OCI-LY3 (cell line): ENCODE results near the gene STX1B.
A peak's percentile ranks its signal among the peaks of the same experiment; 100 is the strongest.

Experiments used
- H2AFZ ChIP-seq: fragments of 200-600, 300-600 bp; shearing (Covaris generic); 2 replicates; pipeline ENCODE4 v1.6.0; 2014; ENCODE audit warnings: antibody characterized with exemption, low read depth, low read length
- H3K27ac ChIP-seq: fragments of 200-600, 300-600 bp; sonication (generic); 2 replicates; pipeline ENCODE4 v1.5.1; 2014; ENCODE audit warnings: mild to moderate bottlenecking, low read length, moderate library complexity, mixed read lengths
- H3K27me3 ChIP-seq: fragments of 200-600, 300-600 bp; sonication (generic); 2 replicates; pipeline ENCODE4 v1.6.1; 2014; ENCODE audit warnings: low read depth, low read length, mixed read lengths
- H3K36me3 ChIP-seq: fragments of 200-600, 300-600 bp; sonication (generic); replicated peaks from 2 replicates; pipeline ENCODE3; 2014; ENCODE audit warnings: low read depth, low read length, mixed read lengths
- H3K4me1 ChIP-seq: fragments of 300-600, 200-600 bp; sonication (generic); 2 replicates; pipeline ENCODE4 v1.6.1; 2014; ENCODE audit warnings: low read length, mixed read lengths
- H3K4me2 ChIP-seq: fragments of 200-600, 300-600 bp; sonication (generic); 2 replicates; pipeline ENCODE4 v1.6.1; 2014; ENCODE audit warnings: low read length, mixed read lengths
- H3K4me3 ChIP-seq: fragments of 300-600, 200-600 bp; sonication (generic); 2 replicates; pipeline ENCODE4 v1.5.1; 2014; ENCODE audit warnings: antibody characterized with exemption, mild to moderate bottlenecking, low read length, moderate library complexity
- H3K79me2 ChIP-seq: fragments of 300-600, 200-600 bp; shearing (Covaris generic); 2 replicates; pipeline ENCODE4 v1.6.1; 2014; ENCODE audit warnings: mild to moderate bottlenecking, low read length, mixed read lengths
- H3K9ac ChIP-seq: fragments of 300-600, 200-600 bp; shearing (Covaris generic); 2 replicates; pipeline ENCODE4 v1.6.0; 2014; ENCODE audit warnings: mild to moderate bottlenecking, low read length, moderate library complexity
- H3K9me3 ChIP-seq: fragments of 200-600, 300-600 bp; shearing (Covaris generic); 2 replicates; pipeline ENCODE4 v1.6.1; 2014; ENCODE audit warnings: low read length, mixed read lengths; ENCODE audit not compliant: insufficient read depth
- H4K20me1 ChIP-seq: fragments of 200-600, 300-600 bp; sonication (generic); 2 replicates; pipeline ENCODE4 v1.6.1; 2016; ENCODE audit warnings: low read length, mixed read lengths; ENCODE audit not compliant: insufficient read depth
- EZH2phosphoT487 ChIP-seq: fragments of 200-600 bp; shearing (Covaris generic); IDR thresholded peaks from 2 replicates; pipeline ENCODE4 v1.6.1; 2018; ENCODE audit warnings: antibody characterized with exemption, mixed run types, low read depth
- TF ChIP-seq, protein P1 (sequence below): fragments of 200-600, 300-600 bp; sonication (generic); IDR thresholded peaks from 2 replicates; pipeline ENCODE4 v1.5.1; 2014; ENCODE audit warnings: antibody characterized with exemption, low read length, low read depth

The STX1B gene

DNA sequence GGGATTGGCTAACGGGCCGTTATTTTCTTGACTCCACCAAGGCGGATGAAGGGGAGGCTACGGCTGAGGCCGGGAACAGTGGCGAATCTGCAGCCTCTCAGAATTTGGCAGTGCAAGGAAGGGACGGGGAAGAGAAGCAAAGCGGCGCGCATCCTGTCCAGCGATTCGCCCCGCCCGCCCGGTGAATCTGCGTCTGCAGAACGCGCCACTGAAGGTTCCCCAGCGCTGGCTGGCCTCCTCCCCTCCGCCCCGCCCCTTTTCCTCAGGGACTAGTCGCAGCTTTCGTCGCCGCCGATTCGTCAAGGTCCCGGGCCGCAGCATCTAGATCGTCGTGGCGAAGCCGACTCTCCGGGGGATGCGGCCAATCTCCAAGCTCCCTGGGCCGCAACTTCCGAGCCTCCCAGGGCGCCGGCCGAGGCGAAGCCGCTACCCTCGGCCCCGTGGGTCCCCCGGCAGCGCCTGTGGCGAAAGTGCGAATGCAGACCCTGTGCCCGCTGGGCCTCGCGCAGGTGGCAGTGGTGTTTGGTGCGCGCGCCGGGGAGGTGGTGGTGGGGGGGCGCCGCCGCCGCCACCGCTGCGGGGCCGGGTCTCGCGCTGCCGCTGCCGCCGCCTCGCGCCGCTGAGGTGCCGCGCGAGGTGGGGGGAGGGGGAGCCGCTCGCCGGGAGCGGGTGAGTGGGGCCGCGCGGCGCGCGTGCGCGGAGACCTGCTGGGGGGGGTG lies 52.8 kb downstream of the STX1B start, which contains the start of gene SETD1A:
Gene SETD1A, plus strand, starts transcription at position 299 of the 719 bp plus-strand sequence. CDS start 978 bp downstream, outside the sequence.
- peak within 1 kb of the TSS; percentile 99 for H3K4me2 ChIP-seq
- TF ChIP-seq, protein P1, sequence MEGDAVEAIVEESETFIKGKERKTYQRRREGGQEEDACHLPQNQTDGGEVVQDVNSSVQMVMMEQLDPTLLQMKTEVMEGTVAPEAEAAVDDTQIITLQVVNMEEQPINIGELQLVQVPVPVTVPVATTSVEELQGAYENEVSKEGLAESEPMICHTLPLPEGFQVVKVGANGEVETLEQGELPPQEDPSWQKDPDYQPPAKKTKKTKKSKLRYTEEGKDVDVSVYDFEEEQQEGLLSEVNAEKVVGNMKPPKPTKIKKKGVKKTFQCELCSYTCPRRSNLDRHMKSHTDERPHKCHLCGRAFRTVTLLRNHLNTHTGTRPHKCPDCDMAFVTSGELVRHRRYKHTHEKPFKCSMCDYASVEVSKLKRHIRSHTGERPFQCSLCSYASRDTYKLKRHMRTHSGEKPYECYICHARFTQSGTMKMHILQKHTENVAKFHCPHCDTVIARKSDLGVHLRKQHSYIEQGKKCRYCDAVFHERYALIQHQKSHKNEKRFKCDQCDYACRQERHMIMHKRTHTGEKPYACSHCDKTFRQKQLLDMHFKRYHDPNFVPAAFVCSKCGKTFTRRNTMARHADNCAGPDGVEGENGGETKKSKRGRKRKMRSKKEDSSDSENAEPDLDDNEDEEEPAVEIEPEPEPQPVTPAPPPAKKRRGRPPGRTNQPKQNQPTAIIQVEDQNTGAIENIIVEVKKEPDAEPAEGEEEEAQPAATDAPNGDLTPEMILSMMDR, result no peak
- no peak for TF ChIP-seq EZH2phosphoT487
- H3K36me3 ChIP-seq, result peaks cover 25% of the 10 kb centered on the region
- no peaks in the 10 kb centered on the region for H3K27me3 ChIP-seq
- H3K79me2 ChIP-seq, result peaks cover 28% of the 10 kb centered on the region
- peak within 1 kb of the TSS; percentile 92 for H3K27ac ChIP-seq
- peaks cover 16% of the 10 kb centered on the region for H3K4me1 ChIP-seq
- peak within 1 kb of the TSS; percentile 100 for H2AFZ ChIP-seq
- H3K4me3 ChIP-seq, result peak within 1 kb of the TSS; percentile 96
- H4K20me1 ChIP-seq, result peaks cover 7% of the 10 kb centered on the region; the same call in 1 of the 2 replicates
- peak within 1 kb of the TSS; percentile 100 for H3K9ac ChIP-seq
- no peaks in the 10 kb centered on the region for H3K9me3 ChIP-seq

DNA sequence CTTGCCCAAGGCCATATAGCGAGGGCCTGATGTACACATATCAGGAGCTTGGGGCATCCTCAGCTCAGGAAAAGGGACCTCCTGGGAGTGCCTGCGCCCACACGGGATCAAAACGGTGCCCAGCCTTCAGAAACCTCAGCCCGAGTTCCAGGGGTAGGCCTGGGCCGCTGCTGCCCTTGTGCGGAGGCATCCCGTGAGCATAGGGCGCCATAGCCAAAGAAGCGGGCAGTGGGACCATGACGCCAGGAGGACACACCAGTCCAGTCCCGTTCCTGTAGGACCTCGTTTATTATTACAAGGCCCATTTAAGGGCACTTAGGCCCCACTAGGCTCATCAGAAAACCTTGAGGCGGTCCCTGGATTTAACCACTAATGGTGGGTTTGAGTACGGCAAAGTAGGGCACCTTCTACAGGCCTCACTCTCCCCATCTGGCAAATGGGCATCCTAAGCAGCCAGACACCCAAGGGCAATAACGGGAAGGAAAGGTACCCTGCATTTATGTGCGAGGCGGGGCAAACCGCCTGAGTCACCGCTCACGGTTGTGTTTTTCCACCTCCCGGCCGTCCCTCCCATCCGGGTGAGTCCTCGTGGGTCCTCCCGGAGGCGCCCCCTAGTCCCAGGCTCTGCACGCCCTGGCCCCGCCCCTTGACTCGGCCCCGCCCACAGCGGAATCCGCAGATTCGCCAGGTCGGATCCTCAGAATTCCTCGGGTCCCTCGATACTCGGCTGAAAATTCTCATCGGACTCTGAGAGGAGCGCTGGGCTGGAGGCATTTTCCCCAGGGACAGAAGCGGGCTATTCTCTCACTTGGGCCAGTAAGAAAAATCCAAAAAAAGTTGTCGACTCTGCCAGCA lies 53.6 kb downstream of the STX1B start:
- H3K27me3 ChIP-seq, result no peaks in the 10 kb centered on the region
- H3K27ac ChIP-seq, result peak overlapping the region; percentile 92
- no peaks in the 10 kb centered on the region for H3K9me3 ChIP-seq
- peaks cover 24% of the 10 kb centered on the region for H3K36me3 ChIP-seq
- peak overlapping the region; percentile 96 for H3K4me3 ChIP-seq
- peak overlapping the region; percentile 100 for H2AFZ ChIP-seq
- H3K4me1 ChIP-seq, result peaks cover 16% of the 10 kb centered on the region
- H3K79me2 ChIP-seq, result peaks cover 28% of the 10 kb centered on the region
- no peak for TF ChIP-seq EZH2phosphoT487
- TF ChIP-seq, protein P1, result peak; percentile 40
- H3K4me2 ChIP-seq, result peak overlapping the region; percentile 88
- peak overlapping the region; percentile 100 for H3K9ac ChIP-seq
- peaks cover 7% of the 10 kb centered on the region; the same call in 1 of the 2 replicates for H4K20me1 ChIP-seq

DNA sequence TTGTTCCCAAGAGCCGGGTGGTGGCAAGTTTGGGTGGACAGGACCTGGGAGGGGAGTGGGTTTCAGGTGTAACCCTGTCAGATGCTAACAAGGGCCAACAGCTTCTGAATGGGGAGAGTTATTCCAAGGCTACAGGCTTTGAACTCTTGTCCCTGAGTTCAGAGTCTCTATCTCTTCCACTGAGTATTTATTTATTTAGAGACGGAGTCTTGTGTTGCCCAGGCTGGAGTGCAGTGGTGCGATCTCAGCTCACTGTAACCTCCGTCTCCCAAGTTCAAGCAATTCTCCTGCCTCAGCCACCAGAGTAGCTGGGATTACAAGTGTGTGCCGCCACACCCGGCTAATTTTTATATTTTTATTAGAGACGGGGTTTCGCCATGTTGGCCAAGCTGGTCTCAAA lies 55.4 kb downstream of the STX1B start:
- no peak overlapping the region for H2AFZ ChIP-seq
- no peak overlapping the region for H3K4me3 ChIP-seq
- no peak overlapping the region for H3K4me2 ChIP-seq
- no peaks in the 10 kb centered on the region for H3K9me3 ChIP-seq
- H3K27me3 ChIP-seq, result no peaks in the 10 kb centered on the region
- H3K79me2 ChIP-seq, result peaks cover 37% of the 10 kb centered on the region
- H3K4me1 ChIP-seq, result peaks cover 24% of the 10 kb centered on the region
- peaks cover 14% of the 10 kb centered on the region for H4K20me1 ChIP-seq
- H3K36me3 ChIP-seq, result peaks cover 13% of the 10 kb centered on the region
- no peak overlapping the region for H3K27ac ChIP-seq
- H3K9ac ChIP-seq, result no peak overlapping the region
- TF ChIP-seq, protein P1, result no peak
- TF ChIP-seq EZH2phosphoT487, result no peak
